GM12892 (cell line): ENCODE measurements around the gene SPON1.

ENCODE experiments used
- POLR2A ChIP-seq: IDR thresholded peaks from 2 replicates; pipeline ENCODE4 v1.6.1; 2011; ENCODE audit warnings: low read depth, low read length, control low read depth
- TAF1 ChIP-seq: IDR thresholded peaks from 2 replicates; pipeline ENCODE4 v1.6.1; 2011; ENCODE audit warnings: low read depth, mild to moderate bottlenecking, control low read depth, low read length, borderline replicate concordance

GRCh38 chr11:14229472-14229871, 266.9 kb downstream of the SPON1 start:
- no peak for TF ChIP-seq POLR2A
- no peak for TF ChIP-seq TAF1
